Measurements from ENCODE around the gene TMEM167B. TPM values are rescaled to one million over a fixed set of nuclear protein-coding genes. Genes with fewer than 3 reads are reported as not detected.

The TMEM167B gene
- total RNA-seq, 1 experiment from 2014 or later: 21.4 TPM

GRCh38 chr1:109113590-109114341 is 23.2 kb downstream of the TMEM167B start, which contains the start of gene ELAPOR1:
TSS of gene ELAPOR1 (plus strand) at chr1:109114115. CDS start at chr1:109114184, 69 bp downstream.
- Histone ChIP-seq H3K4me1 (ENCODE audit: control insufficient read depth in 1 of 2, insufficient read depth in 2 of 2, low read length in 2 of 2) (peaks cover 3 to 16% of the 10 kb centered on the region in 2 experiments; a peak in 3 of 4 replicates), H3K4me3 (replicated peaks in 1 of 2; ENCODE audit: low read depth in 1 of 2, low read length in 2 of 2) (no peak within 1 kb of the TSS), H4K20me1 (ENCODE audit: insufficient read depth) (no peaks in the 10 kb centered on the region), H3K27ac (ENCODE audit: low read depth, low read length) (no peak within 1 kb of the TSS), H3K36me3 (ENCODE audit: control insufficient read depth in 1 of 2, insufficient read depth in 2 of 2, low read length in 2 of 2) (no peaks in the 10 kb centered on the region), H3K9me2 (ENCODE audit: insufficient read depth) (no peaks in the 10 kb centered on the region), H3K79me2 (ENCODE audit: insufficient read depth, low read length) (no peaks in the 10 kb centered on the region), H3K27me3 (ENCODE audit: insufficient read depth, low read length) (no peaks in the 10 kb centered on the region), H3K9me3 (ENCODE audit: control insufficient read depth in 1 of 2, insufficient read depth in 1 of 2, low read depth in 1 of 2, low read length in 2 of 2) (no peaks in the 10 kb centered on the region), H3K4me2 (ENCODE audit: low read length) (peak within 1 kb of the TSS; percentile 50), H3K9ac (ENCODE audit: low read length) (no peak within 1 kb of the TSS), H2AFZ (ENCODE audit: low read depth, low read length, poor library complexity, severe bottlenecking) (peak within 1 kb of the TSS; percentile 97)
- ATAC-seq (no peak), DNase-seq (ENCODE audit: low read depth, low spot score) (no peak)
- intact Hi-C loops (cut with micrococcal nuclease): loop anchor here (5.0 kb wide), 1 partner anchor 151 kb away; the partner anchor contains the start of gene CLCC1
- POLR2A ChIA-PET: interaction anchor here (3.1 kb wide), 1 partner anchor 13 kb away, joined by 21 read pairs; no protein-coding TSS in a partner anchor
- BruUV-seq (replicated peaks): no TSS peak
- no peak for TF ChIP-seq FOSL1 (IDR thresholded peaks at IDR 0.05; ENCODE audit: low read depth)
- no peak for TF ChIP-seq POLR2AphosphoS5 (IDR thresholded peaks at IDR 0.05; ENCODE audit: low read depth, low read length)
- CTCF ChIA-PET: interaction anchor here (0.8 to 2.7 kb wide), 9 partner anchors 9 to 601 kb away, joined by 3 to 18 read pairs (median 4); partner anchors contain the start of gene PRPF38B
- RAD21 ChIA-PET (ENCODE audit: low non-redundant PET in 1 of 2, low total read pairs in 2 of 2, uncharacterized antibody in 2 of 2, unreplicated experiment in 2 of 2): no interaction called here

GRCh38 chr1:109114342-109114674 is 23.7 kb downstream of the TMEM167B start:
- H3K27me3 ChIP-seq (ENCODE audit: insufficient read depth, low read length): no peaks in the 10 kb centered on the region
- RAD21 ChIA-PET (ENCODE audit: low non-redundant PET in 1 of 2, low total read pairs in 2 of 2, uncharacterized antibody in 2 of 2, unreplicated experiment in 2 of 2): no interaction called here
- H3K9me2 ChIP-seq (ENCODE audit: insufficient read depth): no peaks in the 10 kb centered on the region
- no peaks in the 10 kb centered on the region for H4K20me1 ChIP-seq (ENCODE audit: insufficient read depth)
- H3K9ac ChIP-seq (ENCODE audit: low read length): no peak overlapping the region
- intact Hi-C loops (cut with micrococcal nuclease): loop anchor here (5.0 kb wide), 1 partner anchor 152 kb away; the partner anchor contains the start of gene CLCC1
- H3K4me2 ChIP-seq (ENCODE audit: low read length): no peak overlapping the region
- H3K4me1 ChIP-seq (ENCODE audit: control insufficient read depth in 1 of 2, insufficient read depth in 2 of 2, low read length in 2 of 2): peaks cover 3 to 16% of the 10 kb centered on the region in 2 experiments; a peak in 3 of 4 replicates
- POLR2A ChIA-PET: interaction anchor here (0.9 kb wide), 1 partner anchor 14 kb away, joined by 3 read pairs; no protein-coding TSS in a partner anchor
- H3K79me2 ChIP-seq (ENCODE audit: insufficient read depth, low read length): no peaks in the 10 kb centered on the region
- no TSS peak for BruUV-seq (replicated peaks)
- CTCF ChIA-PET: interaction anchor here (1.8 kb wide), 1 partner anchor 14 kb away, joined by 4 read pairs; no protein-coding TSS in a partner anchor
- H3K27ac ChIP-seq (ENCODE audit: low read depth, low read length): no peak overlapping the region
- DNase-seq (ENCODE audit: low read depth, low spot score): no peak
- no peaks in the 10 kb centered on the region for H3K36me3 ChIP-seq (ENCODE audit: control insufficient read depth in 1 of 2, insufficient read depth in 2 of 2, low read length in 2 of 2)
- no peak overlapping the region for H2AFZ ChIP-seq (ENCODE audit: low read depth, low read length, poor library complexity, severe bottlenecking)
- H3K9me3 ChIP-seq (ENCODE audit: control insufficient read depth in 1 of 2, insufficient read depth in 1 of 2, low read depth in 1 of 2, low read length in 2 of 2): no peaks in the 10 kb centered on the region
- no peak overlapping the region for H3K4me3 ChIP-seq (replicated peaks in 1 of 2; ENCODE audit: low read depth in 1 of 2, low read length in 2 of 2)
- TF ChIP-seq ATF3 (IDR thresholded peaks at IDR 0.05) (no peak), SIN3A (IDR thresholded peaks at IDR 0.05; ENCODE audit: low read depth) (no peak), TCF7L2 (IDR thresholded peaks at IDR 0.05; ENCODE audit: borderline replicate concordance, extremely low read depth, insufficient read depth, insufficient read length) (no peak), POLR2A (IDR thresholded peaks at IDR 0.05; ENCODE audit: borderline replicate concordance, extremely low read depth, insufficient read depth, insufficient read length) (no peak), CTCF (IDR thresholded peaks at IDR 0.05 in 2 of 3, conservative IDR thresholded peaks at IDR 0.05 in 1 of 3; ENCODE audit: borderline replicate concordance in 1 of 3, insufficient read depth in 1 of 3, low read depth in 2 of 3, low read length in 2 of 3) (no peak), EZH2phosphoT487 (IDR thresholded peaks at IDR 0.05; ENCODE audit: borderline replicate concordance) (no peak), ZFX (IDR thresholded peaks at IDR 0.05) (no peak), EZH2 (IDR thresholded peaks at IDR 0.05) (no peak), ELF1 (IDR thresholded peaks at IDR 0.05; ENCODE audit: borderline replicate concordance, low read depth) (no peak), YY1 (IDR thresholded peaks at IDR 0.05; ENCODE audit: extremely low read depth, insufficient replicate concordance, low read depth, low read length) (no peak)
- TF ChIP-seq, protein P1, sequence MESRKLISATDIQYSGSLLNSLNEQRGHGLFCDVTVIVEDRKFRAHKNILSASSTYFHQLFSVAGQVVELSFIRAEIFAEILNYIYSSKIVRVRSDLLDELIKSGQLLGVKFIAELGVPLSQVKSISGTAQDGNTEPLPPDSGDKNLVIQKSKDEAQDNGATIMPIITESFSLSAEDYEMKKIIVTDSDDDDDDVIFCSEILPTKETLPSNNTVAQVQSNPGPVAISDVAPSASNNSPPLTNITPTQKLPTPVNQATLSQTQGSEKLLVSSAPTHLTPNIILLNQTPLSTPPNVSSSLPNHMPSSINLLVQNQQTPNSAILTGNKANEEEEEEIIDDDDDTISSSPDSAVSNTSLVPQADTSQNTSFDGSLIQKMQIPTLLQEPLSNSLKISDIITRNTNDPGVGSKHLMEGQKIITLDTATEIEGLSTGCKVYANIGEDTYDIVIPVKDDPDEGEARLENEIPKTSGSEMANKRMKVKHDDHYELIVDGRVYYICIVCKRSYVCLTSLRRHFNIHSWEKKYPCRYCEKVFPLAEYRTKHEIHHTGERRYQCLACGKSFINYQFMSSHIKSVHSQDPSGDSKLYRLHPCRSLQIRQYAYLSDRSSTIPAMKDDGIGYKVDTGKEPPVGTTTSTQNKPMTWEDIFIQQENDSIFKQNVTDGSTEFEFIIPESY (IDR thresholded peaks at IDR 0.05; ENCODE audit: extremely low read depth, insufficient replicate concordance, low read length): no peak
- ATAC-seq: no peak
